ENCODE results near the gene HNMT. TPM values are rescaled to one million over a fixed set of nuclear protein-coding genes. Genes with fewer than 3 reads are reported as not detected.
"Not testable (repeated sequence)": the region's sequence is repeated elsewhere in the genome, so short reads cannot be mapped to it uniquely, and the experiment has no call there.

The HNMT gene
- total RNA-seq, 2 experiments from 2014 or later = not detected

DNA sequence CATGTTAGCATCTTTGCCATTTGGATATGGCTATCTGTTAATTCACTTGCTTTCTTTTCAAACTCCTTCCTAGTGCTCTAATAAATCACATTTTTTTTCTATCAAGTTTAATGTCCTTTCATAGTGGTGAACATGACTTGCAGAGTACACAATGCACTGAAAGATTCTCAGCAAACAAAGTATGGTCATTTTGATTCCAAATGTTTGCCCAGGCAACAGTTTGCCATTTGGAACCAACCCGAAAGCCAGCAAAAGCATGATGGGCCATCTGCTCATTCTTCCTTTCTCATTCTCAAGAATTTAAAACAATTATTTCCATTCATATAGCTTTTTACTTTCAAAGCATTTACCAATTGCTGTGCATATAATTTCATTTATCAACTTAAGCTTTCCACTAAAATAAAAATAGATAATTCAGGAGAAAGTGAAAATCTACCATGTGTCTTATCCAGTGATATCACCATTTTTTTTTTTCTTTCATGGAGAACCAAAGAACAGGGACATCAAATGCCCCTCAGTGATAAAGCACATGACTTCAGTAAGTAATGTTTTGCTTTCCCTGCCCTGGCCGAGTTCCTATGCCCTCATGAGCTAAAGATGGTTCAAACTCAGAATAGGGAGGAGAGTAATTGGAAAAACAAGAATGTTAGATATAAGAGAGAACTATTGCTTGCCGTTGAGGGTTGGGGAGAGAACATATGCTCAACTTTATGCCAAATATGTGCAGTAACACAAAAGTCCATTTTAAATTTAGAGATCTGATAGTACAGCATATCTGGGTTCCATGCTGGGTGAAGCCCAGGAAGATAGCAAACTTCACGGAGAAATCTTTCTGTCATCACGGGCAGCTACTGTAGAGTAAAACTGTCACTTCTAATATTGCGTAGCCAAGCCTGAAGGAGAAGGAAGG, 62.1 kb downstream of the HNMT start:
- no peaks in the 10 kb centered on the region for H3K9me3 Mint-ChIP-seq

DNA sequence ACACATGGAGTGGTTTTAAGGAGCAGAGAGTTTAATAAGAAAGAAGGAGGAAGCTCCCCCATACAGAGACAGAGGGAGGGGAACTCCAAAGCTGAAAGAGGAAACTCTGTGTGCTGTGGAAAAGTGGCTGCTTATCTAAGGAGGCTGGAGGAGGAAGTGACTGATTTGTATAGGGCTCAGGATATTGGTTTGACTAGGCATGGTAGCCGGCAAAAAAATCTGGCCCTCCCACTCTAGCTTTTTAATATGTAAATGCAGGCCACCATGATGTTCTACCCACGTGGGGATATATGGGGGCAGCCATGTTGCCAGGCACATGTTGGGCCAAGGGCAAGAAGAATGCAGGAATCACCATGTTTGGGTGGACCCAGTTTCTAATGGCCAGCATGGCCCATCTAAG, 64.3 kb downstream of the HNMT start:
- Mint-ChIP-seq H3K27ac (no peak overlapping the region), H3K4me1 (ENCODE audit: low read depth) (no peaks in the 10 kb centered on the region), H3K4me3 (no peak overlapping the region), H3K27me3 (ENCODE audit: low read depth) (no peaks in the 10 kb centered on the region), H3K9me3 (no peaks in the 10 kb centered on the region), H3K36me3 (ENCODE audit: low read depth) (no peaks in the 10 kb centered on the region)
- intact Hi-C loops (cut with micrococcal nuclease) = no loop called here
- no peak for DNase-seq
- CTCF ChIA-PET = no interaction called here

More for the DNA sequence above, 62.1 kb downstream of the HNMT start:
- intact Hi-C loops (cut with micrococcal nuclease) = no loop called here
- no peaks in the 10 kb centered on the region for H3K4me1 Mint-ChIP-seq (ENCODE audit: low read depth)
- no peak overlapping the region for H3K4me3 Mint-ChIP-seq
- H3K36me3 Mint-ChIP-seq (ENCODE audit: low read depth) = no peaks in the 10 kb centered on the region
- no peak overlapping the region for H3K27ac Mint-ChIP-seq
- no peak for DNase-seq
- H3K27me3 Mint-ChIP-seq (ENCODE audit: low read depth) = no peaks in the 10 kb centered on the region
- CTCF ChIA-PET = no interaction called here

DNA sequence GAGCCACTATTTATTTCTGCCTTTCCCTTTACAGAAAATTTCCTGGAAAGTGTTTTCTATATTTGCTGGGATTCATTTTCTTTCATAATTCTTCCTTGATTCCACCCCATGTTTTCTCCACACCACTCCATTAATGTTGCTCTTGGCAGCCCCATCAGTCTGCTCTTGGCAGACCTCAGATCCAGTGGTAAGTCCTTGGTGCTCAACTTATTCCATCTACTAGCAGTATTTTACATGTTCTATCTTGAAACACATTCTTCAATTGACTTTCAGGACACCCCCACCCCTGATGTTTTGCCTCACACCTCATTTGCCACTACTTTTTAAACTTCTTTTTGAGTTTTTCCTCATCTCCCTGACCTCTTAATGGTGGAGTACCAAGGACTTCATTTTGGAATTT, 65.0 kb downstream of the HNMT start:
- intact Hi-C loops (cut with micrococcal nuclease) = no loop called here
- DNase-seq = no peak
- Mint-ChIP-seq H3K27ac (no peak overlapping the region), H3K27me3 (ENCODE audit: low read depth) (no peaks in the 10 kb centered on the region), H3K4me3 (no peak overlapping the region), H3K4me1 (ENCODE audit: low read depth) (no peaks in the 10 kb centered on the region), H3K9me3 (no peaks in the 10 kb centered on the region), H3K36me3 (ENCODE audit: low read depth) (no peaks in the 10 kb centered on the region)
- CTCF ChIA-PET = no interaction called here

DNA sequence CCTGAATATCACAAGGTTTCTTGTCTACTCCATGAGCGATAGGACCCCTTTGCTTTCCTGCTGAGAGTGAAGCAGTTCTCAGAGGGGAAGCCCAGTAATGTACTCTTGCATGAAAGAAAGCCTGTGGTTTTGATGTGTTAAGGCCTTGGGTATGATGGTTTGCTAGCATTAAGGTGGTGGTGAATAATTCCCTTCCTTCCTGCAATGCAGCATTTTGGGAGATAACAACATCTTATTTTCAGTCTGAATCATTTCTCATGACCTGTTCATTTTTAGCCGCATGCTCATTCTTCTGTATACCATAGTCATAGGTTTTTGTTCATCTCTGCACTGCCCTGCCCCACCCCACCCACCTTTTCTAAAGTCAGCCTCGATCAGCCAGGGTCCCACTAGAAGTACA, 66.2 kb downstream of the HNMT start:
- Mint-ChIP-seq H3K27me3 (ENCODE audit: low read depth) (no peaks in the 10 kb centered on the region), H3K4me3 (no peak overlapping the region), H3K4me1 (ENCODE audit: low read depth) (no peaks in the 10 kb centered on the region), H3K27ac (no peak overlapping the region), H3K36me3 (ENCODE audit: low read depth) (no peaks in the 10 kb centered on the region), H3K9me3 (no peaks in the 10 kb centered on the region)
- no peak for DNase-seq
- intact Hi-C loops (cut with micrococcal nuclease) = no loop called here
- CTCF ChIA-PET = no interaction called here

DNA sequence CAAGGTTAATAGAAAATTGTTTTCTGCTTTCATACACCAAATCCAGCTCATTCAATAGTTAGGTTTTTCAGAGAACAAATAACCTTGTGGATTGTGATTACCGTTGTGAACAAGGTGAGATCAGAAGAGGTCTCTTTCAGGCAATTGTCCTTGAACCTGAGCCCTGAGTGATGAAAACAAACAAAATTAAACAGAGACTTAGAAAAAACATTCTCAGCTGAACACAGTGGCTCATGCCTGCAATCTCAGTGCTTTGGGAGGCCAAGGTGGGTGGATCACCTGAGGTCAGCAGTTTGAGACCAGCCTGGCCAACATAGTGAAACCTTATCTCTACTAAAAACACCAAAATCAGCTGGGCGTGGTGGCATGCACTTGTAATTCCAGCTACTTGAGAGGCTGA, 68.1 kb downstream of the HNMT start:
- CTCF ChIA-PET = no interaction called here
- no peaks in the 10 kb centered on the region for H3K36me3 Mint-ChIP-seq (ENCODE audit: low read depth)
- no peaks in the 10 kb centered on the region for H3K4me1 Mint-ChIP-seq (ENCODE audit: low read depth)
- no peak overlapping the region for H3K4me3 Mint-ChIP-seq
- no peak overlapping the region for H3K27ac Mint-ChIP-seq
- no peaks in the 10 kb centered on the region for H3K27me3 Mint-ChIP-seq (ENCODE audit: low read depth)
- no peak for DNase-seq
- intact Hi-C loops (cut with micrococcal nuclease) = no loop called here
- no peaks in the 10 kb centered on the region for H3K9me3 Mint-ChIP-seq

DNA sequence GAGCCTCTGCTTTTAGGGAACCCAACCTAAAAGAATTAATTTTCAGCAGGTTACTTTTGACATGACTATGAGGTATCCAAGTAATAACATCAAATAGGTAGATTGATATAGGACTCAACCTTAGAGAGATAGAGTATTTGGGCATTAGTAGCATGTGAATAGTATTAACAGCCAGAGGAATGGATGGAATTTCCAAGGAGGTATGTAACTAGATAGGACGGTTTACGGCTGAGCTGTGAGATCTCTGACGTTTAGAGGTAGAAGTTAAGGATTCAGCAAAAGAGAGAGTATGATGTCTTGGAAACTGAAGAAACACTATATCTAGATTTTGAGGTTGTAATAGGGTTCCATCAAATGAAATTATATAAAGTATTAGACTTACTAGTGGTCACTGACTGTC, 70.3 kb downstream of the HNMT start:
- intact Hi-C loops (cut with micrococcal nuclease) = no loop called here
- CTCF ChIA-PET = interaction anchor here (0.8 kb wide), 1 partner anchor 11 kb away, joined by 3 read pairs; no protein-coding TSS in a partner anchor
- Mint-ChIP-seq H3K4me3 (no peak overlapping the region), H3K36me3 (ENCODE audit: low read depth) (no peaks in the 10 kb centered on the region), H3K27me3 (ENCODE audit: low read depth) (no peaks in the 10 kb centered on the region), H3K27ac (no peak overlapping the region), H3K9me3 (no peaks in the 10 kb centered on the region), H3K4me1 (ENCODE audit: low read depth) (no peaks in the 10 kb centered on the region)
- no peak for DNase-seq

DNA sequence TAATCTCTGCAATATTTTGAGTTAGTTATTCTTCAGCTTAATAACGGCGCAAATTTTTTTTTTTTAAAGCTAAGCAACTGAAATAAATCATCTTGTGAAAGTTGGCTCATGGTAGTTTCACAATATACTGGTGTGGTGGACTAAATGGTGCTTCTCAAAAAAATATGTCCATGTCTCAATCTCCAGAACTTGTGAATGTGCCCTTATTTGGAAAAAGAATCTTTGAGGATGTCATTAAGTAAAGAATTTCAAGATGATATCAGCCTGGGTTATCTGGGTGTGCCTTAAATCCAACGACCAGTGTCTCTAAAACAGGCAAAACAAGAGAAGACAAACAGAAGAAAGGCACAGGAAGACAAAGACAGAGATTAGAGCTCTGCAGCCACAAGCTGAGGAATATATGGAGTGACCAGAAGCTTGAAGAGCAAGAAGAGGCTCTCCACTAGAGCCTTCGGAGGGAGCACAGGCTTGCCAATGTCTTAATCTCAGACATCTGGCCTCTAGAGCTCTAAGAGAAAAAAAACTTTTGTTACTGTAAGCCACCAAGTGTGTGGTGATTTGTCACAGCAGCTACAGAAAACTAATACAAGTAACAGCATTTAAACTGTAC, 71.4 kb downstream of the HNMT start:
- Mint-ChIP-seq H3K4me1 (ENCODE audit: low read depth) (no peaks in the 10 kb centered on the region), H3K27me3 (ENCODE audit: low read depth) (no peaks in the 10 kb centered on the region), H3K4me3 (no peak overlapping the region), H3K9me3 (no peaks in the 10 kb centered on the region), H3K36me3 (ENCODE audit: low read depth) (no peaks in the 10 kb centered on the region), H3K27ac (no peak overlapping the region)
- CTCF ChIA-PET = no interaction called here
- intact Hi-C loops (cut with micrococcal nuclease) = no loop called here
- no peak for DNase-seq

DNA sequence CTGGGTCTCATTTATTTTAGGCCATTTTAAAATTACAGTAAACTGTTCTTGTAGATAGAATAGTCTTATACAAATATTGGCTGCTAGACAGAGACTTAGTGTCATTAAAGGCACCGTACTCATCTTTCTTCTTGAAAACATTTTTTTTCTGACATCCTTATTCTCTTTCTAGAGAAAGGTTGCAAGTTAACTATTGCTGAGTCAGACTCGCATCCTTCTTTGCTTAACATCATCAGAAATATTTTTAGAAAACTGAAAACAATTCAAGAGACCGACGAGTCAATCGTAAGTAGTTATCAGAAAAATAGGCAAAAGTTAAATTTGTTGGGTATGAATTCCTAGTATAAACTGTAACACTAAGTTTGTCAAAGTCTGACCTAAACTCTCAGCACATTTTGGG, 72.2 kb downstream of the HNMT start:
- Mint-ChIP-seq H3K4me3 (no peak overlapping the region), H3K9me3 (no peaks in the 10 kb centered on the region), H3K4me1 (ENCODE audit: low read depth) (no peaks in the 10 kb centered on the region), H3K36me3 (ENCODE audit: low read depth) (no peaks in the 10 kb centered on the region), H3K27me3 (ENCODE audit: low read depth) (peaks cover 3% of the 10 kb centered on the region), H3K27ac (no peak overlapping the region)
- CTCF ChIA-PET = no interaction called here
- intact Hi-C loops (cut with micrococcal nuclease) = no loop called here
- DNase-seq = no peak

DNA sequence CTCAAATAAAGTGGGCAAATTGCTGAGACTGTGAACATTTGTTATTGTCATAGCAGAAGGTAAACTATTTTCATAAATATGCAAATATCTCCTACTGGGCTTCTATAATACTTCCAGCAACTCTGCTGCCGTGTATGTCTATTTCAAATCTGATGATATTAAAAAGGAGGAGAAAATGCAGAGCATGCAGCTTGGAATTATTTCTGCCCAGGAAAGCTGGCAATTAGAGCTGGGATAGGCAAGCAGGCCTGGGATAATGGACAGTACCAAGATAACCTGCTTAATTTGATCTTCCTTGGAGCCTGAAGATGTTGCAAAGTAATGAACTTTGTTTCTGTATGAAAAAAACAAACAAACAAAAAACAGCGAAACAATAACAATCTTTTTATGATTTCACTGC, 72.8 kb downstream of the HNMT start:
- Mint-ChIP-seq H3K36me3 (ENCODE audit: low read depth) (no peaks in the 10 kb centered on the region), H3K9me3 (no peaks in the 10 kb centered on the region), H3K4me1 (ENCODE audit: low read depth) (no peaks in the 10 kb centered on the region), H3K27me3 (ENCODE audit: low read depth) (peaks cover 3% of the 10 kb centered on the region), H3K27ac (no peak overlapping the region), H3K4me3 (no peak overlapping the region)
- intact Hi-C loops (cut with micrococcal nuclease) = no loop called here
- no peak for DNase-seq
- CTCF ChIA-PET = no interaction called here

DNA sequence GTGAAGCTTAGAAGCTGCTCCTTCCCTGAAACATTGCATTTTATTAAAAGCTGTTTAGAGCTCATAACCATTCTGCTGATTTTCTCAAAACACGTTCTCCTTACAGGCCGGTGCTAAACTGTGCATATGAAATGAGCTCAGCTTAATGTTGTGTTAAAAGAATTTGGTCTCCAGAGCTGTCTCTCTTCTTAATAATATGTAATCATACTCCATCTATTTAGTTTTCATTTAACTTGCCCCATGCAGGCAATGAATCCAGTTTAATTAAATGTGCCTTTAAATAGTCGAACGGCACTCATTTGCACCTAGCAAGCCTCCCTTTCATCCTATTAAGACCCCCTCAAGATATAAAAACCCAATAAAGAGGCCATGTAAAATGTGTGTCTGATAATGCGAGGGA, 76.3 kb downstream of the HNMT start:
- peaks cover 2% of the 10 kb centered on the region for H3K9me3 Mint-ChIP-seq
- no peaks in the 10 kb centered on the region for H3K4me1 Mint-ChIP-seq (ENCODE audit: low read depth)
- peaks cover 3% of the 10 kb centered on the region for H3K27me3 Mint-ChIP-seq (ENCODE audit: low read depth)
- no peak overlapping the region for H3K4me3 Mint-ChIP-seq
- DNase-seq = no peak
- intact Hi-C loops (cut with micrococcal nuclease) = no loop called here
- H3K36me3 Mint-ChIP-seq (ENCODE audit: low read depth) = no peaks in the 10 kb centered on the region
- no peak overlapping the region for H3K27ac Mint-ChIP-seq
- CTCF ChIA-PET = no interaction called here

DNA sequence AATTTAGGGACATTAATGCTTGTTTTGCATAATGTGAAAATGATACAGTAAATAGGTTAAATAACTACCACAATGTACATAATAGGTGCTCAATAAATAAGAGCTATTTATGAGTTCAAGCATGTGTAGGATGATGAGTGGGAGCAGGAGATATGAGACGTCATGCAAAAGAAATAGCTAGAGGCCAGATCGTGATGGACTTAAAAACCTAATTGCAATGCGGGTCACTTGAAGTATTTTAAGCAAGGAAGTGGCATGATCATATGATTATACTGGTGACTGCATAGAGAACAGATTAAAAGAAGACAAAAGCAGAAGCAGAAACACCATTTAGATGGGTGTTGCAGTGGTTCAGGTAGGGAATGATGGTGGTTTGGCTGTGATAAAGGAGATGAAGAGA, 78.0 kb downstream of the HNMT start:
- Mint-ChIP-seq H3K27me3 (ENCODE audit: low read depth) (peaks cover 3% of the 10 kb centered on the region), H3K4me3 (no peak overlapping the region), H3K9me3 (peaks cover 2% of the 10 kb centered on the region), H3K27ac (no peak overlapping the region), H3K36me3 (ENCODE audit: low read depth) (no peaks in the 10 kb centered on the region), H3K4me1 (ENCODE audit: low read depth) (no peaks in the 10 kb centered on the region)
- DNase-seq = no peak
- intact Hi-C loops (cut with micrococcal nuclease) = no loop called here
- CTCF ChIA-PET = no interaction called here

DNA sequence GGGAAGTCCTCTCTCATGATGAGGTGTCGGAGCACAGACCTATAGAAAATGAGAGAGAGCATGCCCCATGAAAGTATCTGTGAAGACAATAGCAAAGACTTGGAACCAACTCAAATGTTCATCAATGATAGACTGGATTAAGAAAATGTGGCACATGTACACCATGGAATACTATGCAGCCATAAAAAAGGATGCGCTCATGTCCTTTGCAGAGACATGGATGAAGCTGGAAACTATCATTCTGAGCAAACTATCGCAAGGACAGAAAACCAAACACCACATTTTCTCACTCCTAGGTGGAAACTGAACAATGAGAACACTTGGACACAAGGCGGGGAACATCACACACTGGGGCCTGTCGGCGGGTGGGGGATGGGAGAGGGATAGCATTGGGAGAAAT, 79.3 kb downstream of the HNMT start:
- intact Hi-C loops (cut with micrococcal nuclease); H3K9me3 Mint-ChIP-seq; H3K27me3 Mint-ChIP-seq (ENCODE audit: low read depth); DNase-seq; CTCF ChIA-PET; H3K27ac Mint-ChIP-seq; H3K4me3 Mint-ChIP-seq; H3K4me1 Mint-ChIP-seq (ENCODE audit: low read depth); H3K36me3 Mint-ChIP-seq (ENCODE audit: low read depth): not testable (repeated sequence)

DNA sequence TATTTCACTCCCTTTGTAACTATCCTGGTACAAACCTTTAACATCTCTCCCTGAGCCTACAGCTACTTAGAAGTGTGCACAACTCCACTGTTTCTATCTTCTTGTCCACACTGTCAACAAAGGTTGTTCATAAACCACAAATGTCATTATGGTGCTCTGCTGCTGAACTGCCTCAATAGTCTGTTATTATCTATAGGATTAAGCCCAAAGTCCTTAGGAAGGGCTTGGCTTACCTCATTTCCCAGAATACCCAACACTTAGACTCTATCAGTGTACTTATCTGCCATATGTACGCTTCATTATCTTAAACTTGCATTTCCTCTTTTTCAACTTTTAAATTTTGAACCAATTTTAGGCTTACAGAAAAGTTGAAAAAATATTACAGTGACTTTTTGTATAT, 94.2 kb downstream of the HNMT start:
- H3K27ac Mint-ChIP-seq = no peak overlapping the region
- no peaks in the 10 kb centered on the region for H3K9me3 Mint-ChIP-seq
- intact Hi-C loops (cut with micrococcal nuclease) = no loop called here
- no peak for DNase-seq
- H3K4me1 Mint-ChIP-seq (ENCODE audit: low read depth) = no peaks in the 10 kb centered on the region
- H3K36me3 Mint-ChIP-seq (ENCODE audit: low read depth) = no peaks in the 10 kb centered on the region
- no peak overlapping the region for H3K4me3 Mint-ChIP-seq
- H3K27me3 Mint-ChIP-seq (ENCODE audit: low read depth) = no peaks in the 10 kb centered on the region
- CTCF ChIA-PET = no interaction called here
